Neural progenitor cell (in vitro differentiated cells): ENCODE data around the gene BTG4.

Source experiments
- EZH2 ChIP-seq: fragments of 200-600 bp; sonication (generic); IDR thresholded peaks from 2 replicates; pipeline ENCODE4 v1.6.1; 2017; ENCODE audit warnings: antibody characterized with exemption, mild to moderate bottlenecking, moderate library complexity
- EZH2phosphoT487 ChIP-seq: fragments of 200-600 bp; sonication (generic); IDR thresholded peaks from 2 replicates; pipeline ENCODE4 v1.6.1; 2017; ENCODE audit warnings: antibody characterized with exemption
- TF ChIP-seq, protein P1 (sequence below): fragments of 200-600 bp; sonication (generic); IDR thresholded peaks from 2 replicates; pipeline ENCODE4 v1.5.1; 2017; ENCODE audit warnings: antibody characterized with exemption, mild to moderate bottlenecking

DNA sequence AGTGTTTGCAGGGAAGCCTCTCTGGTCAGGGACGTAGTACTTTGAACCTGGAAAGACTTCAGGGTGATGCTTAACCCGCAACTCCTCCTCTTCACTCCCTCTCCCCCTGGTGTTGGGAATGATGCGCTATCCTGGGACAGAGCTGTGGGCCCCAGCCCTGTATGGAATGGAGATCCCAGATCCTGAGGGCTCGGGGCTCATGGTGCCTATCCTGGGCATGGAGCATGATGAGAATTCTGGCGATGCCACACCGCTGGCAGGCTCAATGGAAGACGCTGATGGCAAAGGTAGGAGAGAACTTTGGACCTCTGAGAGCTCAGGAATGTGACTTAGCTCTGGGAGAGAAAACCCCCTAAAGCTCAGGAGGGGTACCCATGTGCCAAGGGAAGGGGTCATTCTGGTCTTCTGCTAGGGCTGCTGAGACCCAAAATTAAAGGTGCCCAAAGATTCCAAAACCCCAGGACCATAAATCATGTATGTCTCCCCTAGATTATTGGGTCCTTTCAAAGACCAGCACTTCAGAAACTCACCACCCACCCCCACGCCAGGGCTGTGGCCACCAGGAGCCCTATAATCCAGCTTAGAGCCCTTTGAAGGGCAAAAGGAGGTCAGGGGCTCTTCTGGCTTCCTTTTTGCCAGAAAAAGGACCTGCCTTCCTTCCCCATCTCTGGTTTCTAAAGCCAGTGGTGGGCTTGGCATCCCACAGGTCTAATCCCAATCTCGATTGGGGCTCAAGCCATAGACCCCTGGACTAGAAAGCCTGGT is 52.5 kb downstream of the BTG4 start:
- TF ChIP-seq, protein P1, sequence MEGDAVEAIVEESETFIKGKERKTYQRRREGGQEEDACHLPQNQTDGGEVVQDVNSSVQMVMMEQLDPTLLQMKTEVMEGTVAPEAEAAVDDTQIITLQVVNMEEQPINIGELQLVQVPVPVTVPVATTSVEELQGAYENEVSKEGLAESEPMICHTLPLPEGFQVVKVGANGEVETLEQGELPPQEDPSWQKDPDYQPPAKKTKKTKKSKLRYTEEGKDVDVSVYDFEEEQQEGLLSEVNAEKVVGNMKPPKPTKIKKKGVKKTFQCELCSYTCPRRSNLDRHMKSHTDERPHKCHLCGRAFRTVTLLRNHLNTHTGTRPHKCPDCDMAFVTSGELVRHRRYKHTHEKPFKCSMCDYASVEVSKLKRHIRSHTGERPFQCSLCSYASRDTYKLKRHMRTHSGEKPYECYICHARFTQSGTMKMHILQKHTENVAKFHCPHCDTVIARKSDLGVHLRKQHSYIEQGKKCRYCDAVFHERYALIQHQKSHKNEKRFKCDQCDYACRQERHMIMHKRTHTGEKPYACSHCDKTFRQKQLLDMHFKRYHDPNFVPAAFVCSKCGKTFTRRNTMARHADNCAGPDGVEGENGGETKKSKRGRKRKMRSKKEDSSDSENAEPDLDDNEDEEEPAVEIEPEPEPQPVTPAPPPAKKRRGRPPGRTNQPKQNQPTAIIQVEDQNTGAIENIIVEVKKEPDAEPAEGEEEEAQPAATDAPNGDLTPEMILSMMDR, result no peak
- TF ChIP-seq EZH2phosphoT487 (no peak), EZH2 (no peak)
